Activated CD8-positive, alpha-beta memory T cell treated with anti-CD3 and anti-CD28 coated beads for 24 hours (primary cell): Measurements from ENCODE around the gene ATP8B1.

Experiments
- DNase-seq: peaks from one replicate; pipeline ENCODE4 v3.0.0-alpha.2; 2020

The ATP8B1 gene

GRCh38 chr18:57791192-57791591, 11.9 kb downstream of the ATP8B1 start:
- no peak for DNase-seq

- no peak for DNase-seq
These were observed 12.8 kb downstream of the ATP8B1 start for GRCh38 chr18:57790316-57790715.

- DNase-seq, result no peak
These were observed 13.4 kb downstream of the ATP8B1 start for GRCh38 chr18:57789759-57790158.

GRCh38 chr18:57789090-57789489, 14.0 kb downstream of the ATP8B1 start:
- no peak for DNase-seq

- DNase-seq, result no peak
These were observed 15.9 kb downstream of the ATP8B1 start for GRCh38 chr18:57787068-57787685.

- no peak for DNase-seq
These were observed 17.2 kb downstream of the ATP8B1 start for GRCh38 chr18:57785751-57786437.

- DNase-seq, result no peak
These were observed 18.4 kb downstream of the ATP8B1 start for GRCh38 chr18:57784801-57785114.

GRCh38 chr18:57784034-57784800, 18.9 kb downstream of the ATP8B1 start:
- no peak for DNase-seq

- no peak for DNase-seq
These were observed 21.1 kb downstream of the ATP8B1 start for GRCh38 chr18:57782049-57782448.

- no peak for DNase-seq
These were observed 22.3 kb downstream of the ATP8B1 start for GRCh38 chr18:57780706-57781347.

- no peak for DNase-seq
These were observed 22.8 kb downstream of the ATP8B1 start for GRCh38 chr18:57780318-57780705.

- DNase-seq, result no peak
These were observed 26.3 kb downstream of the ATP8B1 start for GRCh38 chr18:57776767-57777166.

GRCh38 chr18:57776354-57776753, 26.8 kb downstream of the ATP8B1 start:
- peak; percentile 60 for DNase-seq

GRCh38 chr18:57775937-57776336, 27.2 kb downstream of the ATP8B1 start:
- no peak for DNase-seq

GRCh38 chr18:57772387-57772799, 30.7 kb downstream of the ATP8B1 start:
- no peak for DNase-seq

- DNase-seq, result no peak
These were observed 31.5 kb downstream of the ATP8B1 start for GRCh38 chr18:57771626-57772025.

- no peak for DNase-seq
These were observed 31.9 kb downstream of the ATP8B1 start for GRCh38 chr18:57771193-57771592.

GRCh38 chr18:57768537-57769326, 34.4 kb downstream of the ATP8B1 start:
- no peak for DNase-seq

- DNase-seq, result no peak
These were observed 35.7 kb downstream of the ATP8B1 start for GRCh38 chr18:57767259-57768050.

- no peak for DNase-seq
These were observed 38.1 kb downstream of the ATP8B1 start for GRCh38 chr18:57764995-57765394.

GRCh38 chr18:57764087-57764486, 39.0 kb downstream of the ATP8B1 start:
- DNase-seq, result no peak

- no peak for DNase-seq
These were observed 40.4 kb downstream of the ATP8B1 start for GRCh38 chr18:57762686-57763085.
